COR-L47 (cell line): Measurements from ENCODE around the gene PLA2G4D.

Source experiments
- DNase-seq: peaks from one replicate; lab custom pipeline; 2025; lab: John Stamatoyannopoulos, UW

The PLA2G4D gene

GRCh38 chr15:42071717-42072116 is 22.6 kb downstream of the PLA2G4D start:
- DNase-seq: no peak

- no peak for DNase-seq
These were observed 23.4 kb downstream of the PLA2G4D start for GRCh38 chr15:42070976-42071350.

GRCh38 chr15:42070279-42070975 is 23.9 kb downstream of the PLA2G4D start:
- no peak for DNase-seq

DNA sequence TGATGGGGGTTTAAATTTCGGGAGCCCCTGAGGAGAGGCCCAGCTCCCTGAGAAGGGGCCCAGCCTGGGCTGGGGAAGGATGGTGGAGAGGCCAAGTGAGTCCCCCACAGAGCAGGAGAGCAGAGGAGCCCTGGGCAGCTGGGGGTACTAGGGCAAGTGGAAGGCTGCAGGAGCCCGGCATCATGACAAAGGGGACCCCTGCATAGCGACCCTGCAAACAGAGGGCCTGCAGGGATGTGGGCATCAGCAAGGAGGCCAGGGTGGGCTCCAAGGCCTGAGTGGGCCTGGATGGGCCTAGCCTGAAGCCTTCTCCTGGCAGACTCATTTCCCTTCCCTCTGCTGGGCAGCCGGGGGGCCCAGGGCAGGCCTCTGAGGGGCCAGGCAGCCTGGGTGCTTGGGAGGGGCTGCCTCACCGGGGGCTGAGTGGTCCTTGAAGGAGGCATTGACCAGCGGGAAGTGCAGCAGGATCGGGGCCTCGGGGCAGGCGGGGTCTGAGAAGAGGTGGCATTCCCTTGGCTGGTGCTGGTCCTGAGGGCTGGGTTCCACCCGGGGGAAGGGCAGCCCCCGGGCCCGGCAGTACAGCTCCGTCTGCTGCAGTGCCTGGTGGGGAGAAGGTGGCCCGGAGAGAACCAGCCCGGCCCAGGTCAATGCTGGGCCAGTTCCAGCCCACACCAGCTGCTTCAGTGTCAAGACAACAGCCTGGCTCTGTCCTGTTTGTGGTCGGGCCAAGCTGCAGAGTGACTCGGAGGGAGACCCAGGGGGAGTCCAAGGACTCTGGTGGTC is 24.7 kb downstream of the PLA2G4D start:
- DNase-seq: no peak

GRCh38 chr15:42069025-42069424 is 25.3 kb downstream of the PLA2G4D start:
- no peak for DNase-seq

DNA sequence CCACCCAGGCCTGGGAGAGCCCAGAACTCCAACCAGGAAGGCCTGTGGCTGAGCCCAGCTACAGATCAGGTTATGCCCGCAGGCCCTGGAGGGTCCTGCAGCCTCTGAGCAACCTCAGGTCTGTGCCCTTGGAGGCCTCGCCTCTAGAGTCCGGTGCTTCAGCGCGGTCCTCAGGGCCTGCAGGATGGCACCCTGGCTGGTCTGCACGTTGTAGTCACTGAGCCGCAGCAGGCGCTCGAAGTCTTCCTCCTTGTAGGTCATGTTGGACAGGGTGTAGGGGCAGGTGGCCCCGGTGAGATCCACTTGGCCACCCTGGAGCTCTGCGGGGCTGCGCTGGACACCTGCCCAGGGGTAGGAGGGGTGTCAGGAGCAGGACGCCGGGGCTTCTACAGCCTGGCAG is 25.8 kb downstream of the PLA2G4D start:
- no peak for DNase-seq

- DNase-seq: no peak
These were observed 27.5 kb downstream of the PLA2G4D start for GRCh38 chr15:42066764-42067415.

DNA sequence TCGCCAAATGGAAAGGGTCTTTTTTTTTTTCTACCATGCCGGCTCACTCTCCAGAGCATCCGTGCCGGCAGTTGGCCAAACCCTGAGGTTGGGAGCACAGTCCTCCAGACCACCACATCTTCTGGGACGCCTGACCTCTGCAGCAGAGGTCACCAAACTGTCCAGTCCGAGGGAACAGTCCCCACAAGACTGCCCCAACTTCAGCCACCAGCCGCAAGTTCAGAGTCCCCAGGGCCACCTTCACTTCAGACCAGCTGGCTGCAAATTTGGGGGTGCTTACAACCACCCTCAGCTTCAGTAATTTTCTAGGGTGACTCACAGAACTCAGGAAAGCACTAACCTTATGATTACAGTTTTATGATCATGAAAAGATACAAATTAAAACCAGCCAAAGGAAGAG is 28.9 kb downstream of the PLA2G4D start:
- DNase-seq: no peak

DNA sequence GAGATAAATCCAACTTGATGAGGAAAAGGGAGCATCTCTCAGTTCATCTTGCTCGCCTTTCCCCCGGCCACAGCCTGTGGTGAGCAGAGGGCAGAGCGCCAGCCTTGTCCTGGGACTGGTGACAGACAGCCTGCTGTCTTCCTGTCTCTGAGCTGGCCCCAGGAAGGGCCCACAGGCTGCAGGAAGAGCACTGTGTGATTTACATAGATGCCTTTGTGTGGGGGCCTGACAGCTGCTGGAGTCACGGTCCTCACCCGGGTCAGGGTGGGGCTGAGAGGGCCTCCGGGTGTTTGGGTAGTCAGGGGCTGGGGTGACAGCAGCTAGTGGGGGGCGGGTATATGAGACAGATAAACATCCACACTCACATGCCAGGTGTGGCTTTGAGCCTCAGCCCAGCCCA is 29.3 kb downstream of the PLA2G4D start:
- no peak for DNase-seq

GRCh38 chr15:42064271-42064670 is 30.1 kb downstream of the PLA2G4D start:
- no peak for DNase-seq

DNA sequence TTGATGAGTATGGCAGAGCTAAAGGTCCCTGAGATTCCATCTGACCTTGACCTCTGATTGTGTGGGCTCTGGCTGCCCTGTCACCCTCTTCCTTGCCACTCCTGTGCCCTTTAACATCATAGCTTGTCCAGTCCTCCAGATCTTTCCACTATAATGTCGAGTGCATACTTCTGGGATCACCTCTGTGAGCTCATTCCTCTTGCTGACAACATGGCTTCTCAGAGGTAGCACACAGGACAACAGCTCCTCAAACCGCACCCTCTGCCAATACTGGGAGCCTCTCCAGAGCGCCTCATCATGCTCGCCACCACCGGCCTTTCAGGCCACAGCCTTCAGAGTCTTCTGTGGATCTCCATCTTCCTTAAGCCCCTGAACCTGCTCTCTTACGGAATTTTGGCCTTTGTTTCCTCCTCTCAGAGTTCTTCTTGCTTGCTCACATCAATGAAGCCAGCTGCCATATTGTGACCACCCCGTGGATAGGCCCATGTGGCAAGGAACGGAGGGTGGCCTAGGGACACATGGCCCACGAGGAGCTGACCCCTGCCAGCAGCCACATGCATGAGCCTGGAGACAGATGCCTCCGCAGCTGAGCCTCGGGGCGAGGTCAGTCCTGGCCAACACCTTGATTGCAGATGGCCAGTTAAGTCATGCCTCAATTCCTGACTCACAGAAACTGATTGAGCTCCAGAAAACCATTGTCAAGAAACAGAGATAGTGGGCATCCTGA is 31.1 kb downstream of the PLA2G4D start:
- DNase-seq: no peak

GRCh38 chr15:42062284-42062806 is 32.0 kb downstream of the PLA2G4D start:
- DNase-seq: no peak

- no peak for DNase-seq
These were observed 33.6 kb downstream of the PLA2G4D start for GRCh38 chr15:42060797-42061196.

GRCh38 chr15:42060477-42060763 is 33.9 kb downstream of the PLA2G4D start:
- DNase-seq: no peak

- DNase-seq: peak; percentile 61
These were observed 34.5 kb downstream of the PLA2G4D start for GRCh38 chr15:42059661-42060476.

- DNase-seq: no peak
These were observed 35.6 kb downstream of the PLA2G4D start for GRCh38 chr15:42058791-42059190.

- DNase-seq: no peak
These were observed 36.3 kb downstream of the PLA2G4D start for GRCh38 chr15:42057799-42058646.

GRCh38 chr15:42056934-42057798 is 37.2 kb downstream of the PLA2G4D start:
- peak; percentile 83 for DNase-seq

- no peak for DNase-seq
These were observed 40.4 kb downstream of the PLA2G4D start for GRCh38 chr15:42053914-42054313.

- DNase-seq: no peak
These were observed 41.4 kb downstream of the PLA2G4D start for GRCh38 chr15:42053010-42053409.
